IPS DF 19.7 (cell line): Measurements from ENCODE around the gene ABCA1.

ENCODE experiments used
- DNase-seq: peaks from one replicate; pipeline ENCODE4 v3.0.0-alpha.2; 2013; ENCODE audit warnings: low read depth, low spot score

ABCA1 gene

DNA sequence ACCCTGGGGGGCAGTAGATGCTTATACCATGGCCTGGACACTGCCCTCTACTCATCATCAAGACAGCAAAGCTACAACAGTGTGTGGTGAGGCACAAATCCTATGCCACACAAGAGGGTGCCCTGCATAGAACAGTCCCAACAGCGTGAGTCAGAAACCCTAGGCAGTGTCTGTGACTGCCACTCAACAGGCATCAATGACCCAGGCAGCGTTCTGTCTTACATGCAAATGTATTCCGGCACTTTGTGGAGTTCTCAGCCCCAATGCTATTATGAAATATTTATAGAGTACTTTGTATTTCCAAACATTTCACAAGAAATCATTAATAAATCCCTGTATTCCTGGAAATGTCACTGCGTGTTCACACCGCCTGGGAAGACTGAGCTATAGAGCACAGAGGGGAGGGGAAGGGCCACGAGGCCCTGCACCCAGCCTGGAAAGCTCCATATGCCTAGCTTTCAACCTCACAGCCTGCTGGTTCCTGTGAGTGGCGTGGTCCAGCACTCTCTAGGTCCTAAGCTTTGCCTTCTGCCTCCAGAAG lies 86.3 kb downstream of the ABCA1 start:
- no peak for DNase-seq

DNA sequence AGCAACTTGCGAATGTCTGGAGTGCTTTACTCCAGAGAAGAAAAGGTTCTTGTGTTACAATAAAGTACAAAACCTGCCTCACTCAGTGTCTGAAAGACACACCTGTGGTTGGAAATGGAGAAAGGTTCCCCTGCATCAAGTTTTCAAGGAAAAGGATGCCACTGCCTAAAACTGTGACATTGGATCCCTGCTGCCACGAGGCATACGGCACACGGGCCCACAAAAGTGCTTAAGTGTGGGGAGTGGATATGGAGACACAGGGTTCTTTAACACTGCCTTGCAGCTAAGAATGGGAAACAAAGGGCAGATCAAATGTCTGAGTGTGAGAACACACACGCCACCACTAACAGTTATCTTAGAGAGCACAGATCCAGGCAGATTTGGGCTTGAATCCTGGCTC lies 89.0 kb downstream of the ABCA1 start:
- DNase-seq, result no peak

DNA sequence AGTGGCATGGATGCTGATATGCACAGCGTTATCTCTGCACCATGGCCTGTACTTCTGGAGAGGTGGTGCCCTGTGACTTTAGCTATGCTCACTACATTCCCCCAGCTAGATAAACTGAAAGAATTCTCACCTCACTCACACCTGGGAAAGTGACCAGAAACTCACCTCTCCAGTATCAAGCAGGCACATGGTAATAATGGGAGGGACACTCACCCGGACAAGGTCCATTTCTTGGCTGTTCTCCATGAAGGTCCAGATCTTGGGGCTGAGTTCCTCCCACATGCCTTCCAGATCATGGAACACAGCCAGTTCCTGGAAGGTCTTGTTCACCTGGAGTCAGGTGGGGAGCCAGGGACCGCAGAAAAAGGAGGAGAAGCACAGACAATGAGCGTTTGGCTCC lies 91.2 kb downstream of the ABCA1 start:
- DNase-seq, result no peak

DNA sequence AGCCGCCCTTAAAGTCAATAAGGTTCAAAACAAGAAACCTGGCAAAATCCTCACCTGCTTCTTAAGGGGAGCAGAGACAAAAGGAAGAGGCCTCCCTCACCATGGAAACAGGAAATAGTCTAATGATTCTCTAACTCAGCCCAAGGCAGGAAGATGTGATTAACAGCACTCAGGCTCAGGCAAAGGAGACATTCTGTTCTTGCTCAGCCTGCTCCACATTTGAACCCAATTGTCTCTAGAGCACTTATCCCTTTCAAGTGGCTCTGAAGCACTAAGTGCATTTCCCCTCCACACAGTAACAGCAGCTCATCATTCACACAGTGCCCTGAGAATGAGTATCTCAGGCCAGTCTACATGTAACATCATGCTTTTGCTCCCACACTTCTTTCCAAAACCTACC lies 91.7 kb downstream of the ABCA1 start:
- no peak for DNase-seq

DNA sequence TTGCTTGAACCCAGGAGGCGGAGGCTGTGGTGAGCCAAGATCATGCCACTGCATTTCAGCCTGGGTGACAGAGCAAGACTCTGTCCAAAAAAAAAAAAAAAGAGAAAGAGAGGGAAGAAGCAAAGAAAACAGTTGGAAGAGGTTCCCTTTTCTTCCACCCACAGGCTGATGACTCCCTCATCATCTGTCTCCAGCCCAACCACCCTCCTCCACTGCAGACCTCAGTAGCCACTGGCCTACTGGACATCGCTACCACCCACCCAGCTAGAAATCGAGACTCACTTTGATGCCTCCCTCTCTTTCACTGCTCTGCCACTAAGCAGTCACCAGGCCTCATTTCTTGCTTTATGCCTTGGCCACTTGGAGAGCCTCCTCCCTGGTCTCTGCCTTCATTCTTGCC lies 92.8 kb downstream of the ABCA1 start:
- DNase-seq, result no peak

DNA sequence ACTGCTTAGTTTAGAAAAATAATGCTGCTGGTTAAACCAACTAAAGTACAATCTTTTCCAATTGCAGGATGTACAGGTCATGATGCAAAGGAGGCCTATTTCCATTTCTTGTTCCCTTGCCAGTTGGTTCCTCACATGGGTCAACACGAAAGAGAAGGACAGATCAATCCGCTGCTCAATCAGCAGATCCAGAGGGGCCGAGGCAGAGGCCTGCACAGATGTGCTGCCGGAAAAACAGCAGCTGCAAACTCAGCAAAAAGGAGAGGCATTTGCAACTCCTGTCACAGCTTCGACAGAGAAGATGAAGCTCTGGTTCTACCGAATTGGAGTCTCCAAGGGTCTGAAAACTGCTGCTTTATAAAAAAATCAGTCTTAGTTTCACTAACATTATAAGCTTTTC lies 94.3 kb downstream of the ABCA1 start:
- DNase-seq, result no peak

DNA sequence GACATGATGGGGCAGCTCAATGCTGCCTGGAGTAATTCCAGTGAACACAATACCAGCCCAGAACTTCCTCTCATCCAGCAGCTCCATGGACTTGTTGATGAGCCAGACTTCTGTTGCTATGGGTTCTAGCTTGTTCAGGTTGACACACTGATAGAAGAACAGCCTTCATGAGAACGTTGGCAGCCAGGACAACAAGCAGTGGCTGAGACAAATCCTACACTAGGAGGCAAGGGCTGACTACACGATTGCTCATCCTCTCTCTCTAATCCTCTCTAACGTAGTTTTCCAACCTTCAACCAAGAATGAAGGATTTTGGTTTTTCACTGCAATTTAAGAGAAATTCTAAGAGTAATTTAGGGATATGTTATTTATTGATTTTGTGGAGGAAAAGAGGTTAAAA lies 96.3 kb downstream of the ABCA1 start:
- no peak for DNase-seq

DNA sequence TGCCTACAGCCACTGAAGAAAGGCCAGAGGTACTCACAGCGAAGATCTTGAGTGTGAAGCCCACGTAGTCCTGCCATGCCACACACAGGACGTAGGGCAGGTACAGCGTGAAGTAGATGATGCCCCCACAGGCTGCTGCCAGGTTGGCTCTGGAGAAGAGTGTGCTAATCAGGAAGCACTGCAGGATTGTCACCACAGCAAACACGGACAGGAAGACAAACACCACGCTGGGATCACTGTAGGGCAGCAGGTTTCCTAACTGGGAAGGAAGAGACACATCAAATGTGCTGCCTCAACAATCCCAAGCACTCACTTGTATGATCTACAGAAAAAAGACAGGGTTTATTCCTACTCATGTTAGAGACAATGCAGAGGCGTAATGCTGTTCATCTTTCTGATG lies 101.0 kb downstream of the ABCA1 start:
- DNase-seq, result no peak

DNA sequence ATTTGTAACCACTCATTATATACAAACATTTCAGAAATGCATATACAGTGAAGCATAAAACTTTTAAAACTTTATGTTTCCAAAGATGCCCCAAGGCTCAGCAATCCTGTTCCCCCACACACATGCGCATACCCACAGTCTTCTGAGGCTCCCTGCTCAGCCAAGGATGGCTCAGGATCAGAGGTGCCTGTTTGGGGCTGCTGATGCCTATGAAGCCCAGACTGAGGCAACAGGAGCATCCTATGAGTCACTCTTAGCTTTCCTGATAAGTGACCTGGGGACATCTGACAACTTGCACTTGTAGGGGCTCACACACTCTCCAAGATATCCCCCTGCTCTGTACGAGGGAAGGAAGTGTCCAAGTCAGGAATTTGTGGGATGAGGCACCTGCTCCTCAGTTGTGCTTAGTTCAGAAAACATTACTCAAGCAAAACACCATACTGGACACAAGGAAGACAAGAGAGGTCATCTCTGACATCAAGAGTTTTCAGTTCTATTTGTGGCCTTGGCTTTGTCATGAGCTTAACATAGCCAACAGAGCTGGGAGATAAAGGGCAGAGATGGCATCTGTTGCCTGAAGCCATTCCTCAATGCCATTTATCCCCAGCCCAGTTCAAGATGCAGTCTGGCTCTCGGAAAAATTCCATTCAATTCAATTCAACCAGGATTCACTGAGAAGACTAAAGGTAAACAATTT lies 101.7 kb downstream of the ABCA1 start:
- no peak for DNase-seq

DNA sequence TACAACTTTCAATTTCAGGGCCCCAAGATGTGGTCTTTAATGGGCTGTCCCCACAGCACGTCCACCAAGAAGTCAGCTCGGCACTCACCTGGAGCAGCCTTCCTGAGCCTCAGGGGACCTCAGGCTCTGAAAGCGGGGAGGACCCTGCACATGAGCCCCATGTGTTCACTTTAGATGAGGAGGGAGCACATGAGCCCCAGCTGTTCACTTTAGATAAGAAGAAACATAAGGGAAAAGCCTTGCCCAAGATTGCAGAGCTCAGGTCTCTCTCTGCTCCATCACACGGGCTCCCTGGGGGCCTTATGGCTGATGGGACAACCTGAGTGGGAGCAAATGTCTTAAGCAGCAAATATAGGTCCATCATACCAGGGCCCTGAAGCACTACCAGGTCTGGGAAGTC lies 107.6 kb downstream of the ABCA1 start:
- DNase-seq, result no peak

DNA sequence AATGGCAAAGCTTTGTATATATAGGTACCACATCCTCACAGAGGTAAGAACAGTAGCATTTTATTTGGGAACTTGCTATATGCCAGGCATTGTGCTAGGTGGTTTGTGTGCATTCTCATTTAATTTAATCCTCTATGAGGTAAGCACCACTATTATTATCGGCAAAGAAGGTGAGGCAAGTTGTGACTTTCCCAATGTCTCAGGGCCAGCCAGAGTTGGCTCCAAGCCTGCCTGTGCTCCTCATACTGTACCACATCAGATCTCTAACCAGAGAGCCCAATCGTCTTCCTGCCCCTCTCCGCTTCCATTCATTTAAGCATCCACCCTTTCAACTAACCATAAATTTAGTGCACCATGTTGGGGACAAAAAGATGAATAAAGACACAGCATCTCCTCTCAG lies 108.9 kb downstream of the ABCA1 start:
- no peak for DNase-seq

DNA sequence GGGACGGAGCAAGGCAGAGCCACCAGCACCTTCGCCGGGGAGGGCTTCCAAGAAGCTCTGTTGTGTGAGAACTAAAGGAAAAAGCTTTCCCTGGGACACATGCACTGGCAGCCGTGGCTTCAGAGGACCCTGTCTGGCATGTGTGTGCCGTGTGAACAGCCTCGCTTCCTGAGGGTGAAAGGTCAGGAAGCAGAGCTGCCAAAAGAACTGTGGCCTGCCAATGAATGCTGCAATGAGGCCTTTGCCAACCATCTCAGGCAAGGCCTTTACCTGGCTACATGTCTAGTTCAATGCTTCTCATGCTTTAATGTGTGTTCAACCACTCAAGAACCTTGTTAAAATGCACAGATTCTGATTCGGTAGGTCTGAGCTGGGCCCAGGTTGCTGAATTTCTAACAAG lies 110.5 kb downstream of the ABCA1 start:
- no peak for DNase-seq

DNA sequence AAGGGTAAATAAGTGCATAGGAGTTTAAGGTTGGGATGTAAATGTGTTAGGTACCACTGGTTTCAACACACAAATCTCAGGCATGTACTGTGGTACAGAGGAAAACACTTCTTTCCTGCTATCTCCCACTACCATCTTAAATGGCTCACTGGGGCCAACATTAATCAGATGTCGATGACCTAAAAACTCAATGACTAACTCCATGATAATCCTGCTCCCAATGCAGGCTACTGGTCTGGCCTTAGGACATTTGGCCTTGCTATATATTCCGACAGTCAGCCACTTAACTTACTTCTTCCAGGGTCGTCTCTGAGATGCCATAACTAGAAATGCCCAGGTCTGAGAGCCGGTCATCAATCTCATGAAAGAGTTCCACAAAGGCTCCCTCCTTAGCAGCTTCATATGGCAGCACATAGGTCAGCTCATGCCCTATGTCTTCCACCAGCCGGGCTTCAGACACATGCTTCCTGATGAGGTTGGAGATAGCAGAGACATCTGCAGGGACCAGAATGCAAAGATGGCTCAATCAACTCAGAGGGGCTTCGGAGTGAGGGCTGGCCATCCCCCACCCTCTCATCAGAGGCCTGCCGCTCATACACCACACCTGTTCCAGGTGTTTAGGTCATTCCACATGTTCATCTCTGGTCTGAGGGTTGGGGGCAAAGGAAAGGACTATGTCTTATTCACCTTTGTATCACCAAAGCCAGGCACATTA lies 111.9 kb downstream of the ABCA1 start:
- no peak for DNase-seq

DNA sequence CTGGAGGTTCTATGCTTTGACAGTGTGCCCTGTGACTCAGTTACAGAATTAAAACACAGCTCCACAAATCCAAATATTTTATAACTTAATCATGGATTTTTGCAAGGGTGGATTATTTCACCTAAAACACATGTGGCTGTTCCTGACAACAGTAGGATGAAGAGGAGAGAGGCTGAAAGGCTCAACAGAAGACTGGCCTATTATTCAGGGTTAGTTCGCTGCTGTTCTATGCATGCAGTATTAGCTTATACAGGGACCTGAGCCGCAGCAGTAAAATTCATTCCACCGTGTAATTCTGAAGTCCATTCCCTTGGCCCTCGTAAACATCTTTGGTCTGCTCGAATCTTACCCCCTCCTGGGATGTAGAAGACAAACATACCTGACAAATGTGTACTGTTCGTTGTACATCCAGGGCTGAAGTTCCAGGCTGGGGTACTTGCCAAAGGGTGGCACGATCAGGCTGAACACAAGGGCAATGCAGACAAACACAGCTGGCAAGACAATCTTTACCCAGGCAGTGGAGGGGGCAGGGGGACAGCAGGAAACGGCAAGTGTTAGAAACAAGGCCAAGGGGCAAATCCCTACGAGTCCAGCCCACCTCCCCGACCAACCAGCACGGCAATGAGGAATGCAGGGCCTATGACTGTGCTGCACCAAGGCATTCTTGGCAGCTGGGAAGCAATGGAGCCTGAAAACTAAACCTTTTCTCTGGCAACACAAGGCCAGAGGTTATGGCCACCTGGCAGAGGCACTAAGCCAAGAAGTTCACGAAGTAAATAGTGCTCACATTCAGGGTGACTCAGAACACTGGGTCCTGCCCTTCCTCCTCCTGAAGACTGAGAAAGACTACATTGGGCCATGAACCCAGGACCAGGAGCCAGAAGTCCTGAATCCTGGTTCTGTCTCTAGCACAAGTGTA lies 117.3 kb downstream of the ABCA1 start:
- no peak for DNase-seq

DNA sequence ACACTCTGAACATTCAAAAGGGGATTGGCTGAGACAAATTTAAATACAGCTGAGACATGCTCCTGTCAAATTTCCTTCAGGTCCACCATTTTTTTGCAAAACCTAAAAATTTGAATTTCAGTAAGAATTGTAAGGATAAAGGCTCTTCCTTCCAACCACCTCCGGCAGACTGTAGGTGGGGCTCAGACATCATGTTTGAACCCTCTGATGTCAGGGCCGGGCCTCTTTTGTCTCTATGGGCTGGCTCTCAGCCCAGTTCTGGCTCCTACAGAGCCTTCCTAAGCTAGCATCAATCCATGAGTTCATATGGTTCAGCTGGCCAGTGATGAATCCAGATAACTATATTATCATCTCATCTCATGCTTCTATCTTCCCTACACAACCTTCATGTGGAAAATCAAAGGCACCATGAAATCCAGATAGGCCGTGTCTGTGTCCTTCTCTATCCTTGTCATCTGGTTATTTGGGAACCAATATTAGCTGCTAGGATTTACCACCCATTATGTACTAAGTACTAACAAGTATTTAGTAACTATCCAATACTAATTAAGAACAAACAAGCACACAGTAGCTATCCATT lies 119.8 kb downstream of the ABCA1 start:
- no peak for DNase-seq

DNA sequence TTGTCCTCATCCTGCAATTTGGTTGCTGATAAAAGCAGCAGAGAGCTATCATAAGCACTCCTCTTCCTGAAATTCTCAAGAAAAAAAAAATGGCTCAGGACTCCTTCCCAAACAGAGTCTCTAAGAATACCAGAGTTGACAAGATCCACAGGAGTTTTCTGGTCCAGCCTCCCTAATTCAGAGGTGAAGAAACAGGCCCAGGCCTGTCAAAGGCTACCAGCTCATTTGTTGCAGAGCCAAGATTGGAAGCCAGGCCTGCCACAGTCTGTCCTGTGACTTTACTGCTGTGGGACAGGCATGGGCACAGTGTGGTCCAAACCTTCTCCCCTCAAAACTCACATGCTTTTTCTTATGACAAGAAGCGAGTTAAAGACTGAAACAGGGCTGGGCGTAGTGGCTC lies 122.5 kb downstream of the ABCA1 start:
- DNase-seq, result no peak

DNA sequence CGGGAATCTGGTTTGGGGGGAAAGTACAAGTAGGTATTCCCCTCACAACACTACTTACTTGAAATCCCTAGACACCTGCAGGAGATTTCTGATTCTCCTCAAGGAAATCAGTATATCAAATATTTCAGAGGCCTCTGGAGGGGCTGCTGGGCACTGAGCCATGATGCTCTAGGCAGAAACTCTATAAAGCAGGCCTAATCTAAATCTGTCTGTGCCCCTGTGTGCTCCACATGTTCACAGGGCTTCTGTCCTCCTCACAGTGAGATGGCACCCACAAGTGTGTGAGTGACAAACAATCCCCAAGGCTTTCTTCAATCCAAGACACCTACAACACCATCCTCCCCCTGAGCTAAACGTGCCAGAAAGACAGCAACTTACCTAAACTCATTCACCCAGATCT lies 125.0 kb downstream of the ABCA1 start:
- DNase-seq, result no peak

DNA sequence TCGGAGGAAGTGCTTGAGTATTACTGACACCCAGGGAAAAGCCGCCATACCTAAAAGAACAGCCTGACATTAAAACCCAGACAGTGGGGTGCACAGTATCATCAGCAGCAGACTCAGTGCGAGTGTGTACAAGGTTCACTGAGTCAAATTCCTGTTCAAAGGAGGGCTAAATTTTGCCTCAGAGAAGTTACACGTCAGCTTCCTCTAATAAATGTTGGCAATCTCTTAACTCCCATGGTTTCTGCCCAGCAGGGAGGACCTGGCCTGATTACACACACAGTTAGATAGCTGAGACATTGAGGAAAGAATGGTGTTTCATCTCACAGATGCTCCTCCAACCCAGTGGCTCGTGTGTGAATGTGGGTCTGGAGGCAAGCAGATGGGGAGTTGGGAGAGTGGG lies 125.8 kb downstream of the ABCA1 start:
- DNase-seq, result no peak

DNA sequence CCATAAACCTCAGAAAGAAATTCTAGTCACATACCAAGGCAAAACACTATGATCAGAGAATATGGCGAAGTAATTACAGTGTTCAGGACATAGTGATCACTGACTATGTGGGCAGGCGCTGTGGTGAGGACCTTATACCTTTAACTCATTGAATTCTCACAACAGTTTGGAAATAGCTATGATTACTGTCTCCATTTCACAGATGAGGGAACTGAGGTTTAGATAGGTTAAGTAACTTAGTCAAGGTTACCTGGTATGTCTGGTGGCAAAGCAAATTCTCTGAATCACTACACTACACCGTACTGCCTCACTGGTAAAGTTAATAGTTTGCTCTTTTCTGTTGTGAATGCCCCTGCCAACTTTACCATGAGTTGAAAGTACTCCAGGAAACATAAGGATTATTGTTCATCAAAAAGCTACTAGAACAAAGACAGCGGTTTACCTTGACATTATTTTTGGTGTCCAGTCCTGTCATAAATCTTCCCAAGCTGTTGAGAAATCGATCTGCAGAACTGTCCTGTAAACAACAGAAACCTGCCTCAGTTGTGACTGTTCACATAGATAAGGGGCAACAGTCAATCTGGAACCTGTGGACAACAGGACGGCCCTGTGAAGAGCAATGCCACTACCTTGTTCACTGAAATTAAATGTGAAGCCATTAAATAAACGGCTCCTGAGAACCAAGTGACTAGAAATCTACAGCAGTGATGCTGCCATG lies 127.7 kb downstream of the ABCA1 start:
- DNase-seq, result no peak

DNA sequence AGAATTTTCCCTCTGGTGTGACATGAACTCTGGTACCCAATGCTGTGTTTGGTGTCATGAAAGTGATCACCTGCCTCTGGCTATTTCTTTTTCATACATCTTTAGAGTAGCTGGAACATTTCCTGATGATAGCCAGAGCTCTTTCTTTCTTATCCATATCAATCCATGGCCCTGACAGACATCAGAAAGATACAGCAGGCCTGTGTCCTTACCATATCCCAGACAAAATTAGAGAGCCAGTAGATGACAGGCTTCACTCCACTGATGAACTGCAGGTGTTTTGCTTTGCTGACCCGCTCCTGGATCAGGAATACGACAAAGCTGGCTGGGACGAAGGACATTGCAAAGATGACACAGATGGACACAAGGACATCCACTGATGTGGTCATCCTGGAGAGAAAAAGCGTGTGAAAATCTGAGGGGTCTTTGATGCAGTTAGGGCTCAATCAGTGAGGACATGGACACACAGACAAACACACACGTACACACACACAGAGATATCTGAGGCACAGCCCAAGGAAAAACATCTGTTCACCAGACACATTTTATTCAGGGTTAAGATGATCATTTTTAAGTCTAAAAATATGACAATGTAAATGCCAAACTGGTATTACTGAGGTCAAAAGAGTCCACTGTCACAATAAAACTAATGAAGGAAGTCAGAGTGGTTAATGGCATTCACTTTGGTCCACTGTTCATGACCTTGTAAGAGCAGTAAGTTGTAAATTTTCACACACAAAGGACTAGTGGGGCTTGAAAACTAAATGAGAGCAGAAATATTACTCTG lies 129.6 kb downstream of the ABCA1 start:
- DNase-seq, result no peak
